Stimulated activated naive CD8-positive, alpha-beta T cell treated with anti-CD3 and anti-CD28 coated beads, Interleukin-15, Interleukin-2, amounts not matched to agents 100 U/mL and 50 U/mL, for 24 hours (primary cell): ENCODE measurements around the gene NFATC3.

Source experiments
- ATAC-seq: fragments of 150-1000 bp; cut with Tn5 transposase; one replicate; pipeline ENCODE4 v1.10.0; 2021
- DNase-seq: peaks from one replicate; pipeline ENCODE4 v3.0.0; 2021

NFATC3 gene

DNA sequence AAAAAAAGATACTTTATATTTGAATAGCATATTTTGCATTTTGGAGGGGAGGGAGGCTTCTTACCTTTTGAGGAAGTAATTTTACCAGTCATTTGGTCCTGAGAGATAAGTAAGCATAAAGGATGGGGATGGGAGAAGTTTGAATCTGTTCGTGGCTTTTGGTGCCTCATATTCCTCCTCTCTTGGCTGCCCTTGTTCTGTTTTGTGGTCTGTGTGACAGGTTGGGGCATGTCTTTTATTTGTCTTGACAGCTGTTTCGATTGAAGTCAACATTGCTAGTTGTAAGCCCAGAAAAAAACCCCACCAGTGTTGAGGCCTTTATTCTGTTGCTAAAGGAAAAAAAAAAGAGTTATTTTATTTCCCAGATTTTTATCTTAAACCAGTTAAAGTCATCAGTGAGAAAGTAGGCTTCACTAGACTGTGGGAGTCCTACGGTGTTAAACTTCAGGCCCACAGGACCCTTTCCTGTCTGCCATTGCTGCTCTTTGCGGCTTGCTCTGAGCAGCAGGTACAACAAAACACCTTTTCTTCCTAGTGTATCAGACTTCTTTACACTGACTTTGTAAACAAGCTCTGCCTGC, 190.5 kb downstream of the NFATC3 start:
- ATAC-seq (peak; percentile 78), DNase-seq (no peak)

DNA sequence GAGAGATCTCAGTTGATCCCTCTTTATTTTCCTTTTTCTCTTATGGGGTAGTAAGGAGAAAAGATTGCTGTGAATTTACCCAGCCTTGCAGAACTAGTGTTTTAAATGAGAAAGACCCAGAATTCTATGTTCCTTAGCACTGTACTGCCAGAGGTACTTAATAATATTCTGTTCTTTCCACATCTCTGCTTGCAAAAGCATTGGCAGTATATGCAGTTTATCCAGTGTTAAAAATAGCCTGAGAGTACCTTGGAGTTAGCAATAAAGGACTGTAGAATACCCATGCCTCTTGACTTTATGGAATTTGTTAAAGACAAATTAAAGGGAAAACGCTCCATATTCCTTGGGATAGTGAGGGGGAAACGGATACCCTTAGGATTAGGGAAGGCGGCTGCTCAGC, 191.1 kb downstream of the NFATC3 start:
- ATAC-seq (no peak), DNase-seq (no peak)
